ENCODE measurements around the gene RNGTT. TPM values are rescaled to one million over a fixed set of nuclear protein-coding genes. Genes with fewer than 3 reads are reported as not detected.
A peak's percentile ranks its signal among the peaks of the same experiment; 100 is the strongest.

RNGTT gene
- total and polyA plus RNA-seq, 7 donors = 3.0 to 14.7 (median 10.0) TPM

DNA sequence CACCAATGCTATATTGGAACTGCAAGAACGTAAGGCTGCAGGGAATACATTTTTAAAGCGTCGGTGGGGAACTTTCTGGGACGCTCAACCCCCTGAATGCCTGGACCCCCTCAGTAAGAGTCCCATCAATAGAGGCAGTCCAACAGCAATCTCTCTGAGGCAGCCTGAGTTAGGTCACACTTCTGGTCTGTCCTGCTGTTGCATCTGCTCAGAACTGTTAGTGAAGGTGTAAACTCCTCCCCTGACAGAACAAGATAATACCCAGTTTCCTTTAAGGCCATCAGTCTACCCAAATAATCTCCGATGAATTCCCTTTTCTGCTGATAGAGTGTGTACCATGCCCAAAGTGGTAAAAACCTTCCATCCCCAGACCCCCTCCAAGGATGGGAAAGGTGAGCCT lies 1.1 kb upstream of the RNGTT start:
- TF ChIP-seq POLR2A (IDR thresholded peaks at IDR 0.05) = no peak
- TF ChIP-seq EP300 (IDR thresholded peaks at IDR 0.05) = no peak
- no peak for TF ChIP-seq POLR2AphosphoS5 (IDR thresholded peaks at IDR 0.05)
- TF ChIP-seq, protein P1, sequence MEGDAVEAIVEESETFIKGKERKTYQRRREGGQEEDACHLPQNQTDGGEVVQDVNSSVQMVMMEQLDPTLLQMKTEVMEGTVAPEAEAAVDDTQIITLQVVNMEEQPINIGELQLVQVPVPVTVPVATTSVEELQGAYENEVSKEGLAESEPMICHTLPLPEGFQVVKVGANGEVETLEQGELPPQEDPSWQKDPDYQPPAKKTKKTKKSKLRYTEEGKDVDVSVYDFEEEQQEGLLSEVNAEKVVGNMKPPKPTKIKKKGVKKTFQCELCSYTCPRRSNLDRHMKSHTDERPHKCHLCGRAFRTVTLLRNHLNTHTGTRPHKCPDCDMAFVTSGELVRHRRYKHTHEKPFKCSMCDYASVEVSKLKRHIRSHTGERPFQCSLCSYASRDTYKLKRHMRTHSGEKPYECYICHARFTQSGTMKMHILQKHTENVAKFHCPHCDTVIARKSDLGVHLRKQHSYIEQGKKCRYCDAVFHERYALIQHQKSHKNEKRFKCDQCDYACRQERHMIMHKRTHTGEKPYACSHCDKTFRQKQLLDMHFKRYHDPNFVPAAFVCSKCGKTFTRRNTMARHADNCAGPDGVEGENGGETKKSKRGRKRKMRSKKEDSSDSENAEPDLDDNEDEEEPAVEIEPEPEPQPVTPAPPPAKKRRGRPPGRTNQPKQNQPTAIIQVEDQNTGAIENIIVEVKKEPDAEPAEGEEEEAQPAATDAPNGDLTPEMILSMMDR (IDR thresholded peaks at IDR 0.05) = no peak
- DNase-seq = no peak
- peaks cover 0 to 26% (median 21%) of the 10 kb centered on the region in 4 donors for H3K4me1 ChIP-seq
- no peaks in the 10 kb centered on the region for H3K36me3 ChIP-seq
- H3K4me3 ChIP-seq = peak overlapping the region; percentile 87 to 93 (median 90)
- H3K9me3 ChIP-seq = no peaks in the 10 kb centered on the region
- peak overlapping the region in 3 of 4 donors; percentile 87 to 89 (median 87) for H3K27ac ChIP-seq
- 72 to 87% methylated on average over 5 of the region's 5 CpGs for WGBS, 2 donors
- intact Hi-C loops (cut with DNase I) = loop anchor here (1.0 to 5.0 kb wide), 4 partner anchors 73 to 863 kb away; partner anchors contain the start of genes CASP8AP2 and RRAGD
- H3K27me3 ChIP-seq = no peaks in the 10 kb centered on the region

DNA sequence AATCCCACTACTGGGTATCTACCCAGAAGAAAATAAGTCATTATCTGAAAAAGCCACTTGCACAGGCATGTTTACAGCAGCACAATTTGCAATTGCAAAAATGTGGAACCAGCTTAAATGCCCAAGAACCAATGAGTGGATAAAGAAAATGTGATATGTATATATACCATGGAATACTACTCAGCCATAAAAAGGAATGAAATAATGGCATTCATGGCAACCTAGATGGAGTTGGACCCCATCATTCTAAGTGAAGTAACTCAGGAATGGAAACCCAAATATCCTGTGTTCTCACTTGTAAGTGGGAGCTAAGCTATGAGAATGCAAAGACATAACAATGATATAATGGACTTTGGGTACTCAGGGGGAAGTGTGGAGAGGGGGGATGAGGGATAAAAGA lies 4.6 kb downstream of the RNGTT start:
- Histone ChIP-seq H3K27ac (no peak overlapping the region), H3K36me3 (no peaks in the 10 kb centered on the region), H3K4me1 (peaks cover 0 to 15% (median 12%) of the 10 kb centered on the region in 4 donors), H3K9me3 (no peaks in the 10 kb centered on the region), H3K27me3 (no peaks in the 10 kb centered on the region), H3K4me3 (no peak overlapping the region)
- no peak for DNase-seq
- TF ChIP-seq, protein P1 (IDR thresholded peaks at IDR 0.05) = no peak
- TF ChIP-seq EP300 (IDR thresholded peaks at IDR 0.05) (no peak), POLR2AphosphoS5 (IDR thresholded peaks at IDR 0.05) (no peak), POLR2A (IDR thresholded peaks at IDR 0.05) (no peak)
- intact Hi-C loops (cut with DNase I) = no loop called here

DNA sequence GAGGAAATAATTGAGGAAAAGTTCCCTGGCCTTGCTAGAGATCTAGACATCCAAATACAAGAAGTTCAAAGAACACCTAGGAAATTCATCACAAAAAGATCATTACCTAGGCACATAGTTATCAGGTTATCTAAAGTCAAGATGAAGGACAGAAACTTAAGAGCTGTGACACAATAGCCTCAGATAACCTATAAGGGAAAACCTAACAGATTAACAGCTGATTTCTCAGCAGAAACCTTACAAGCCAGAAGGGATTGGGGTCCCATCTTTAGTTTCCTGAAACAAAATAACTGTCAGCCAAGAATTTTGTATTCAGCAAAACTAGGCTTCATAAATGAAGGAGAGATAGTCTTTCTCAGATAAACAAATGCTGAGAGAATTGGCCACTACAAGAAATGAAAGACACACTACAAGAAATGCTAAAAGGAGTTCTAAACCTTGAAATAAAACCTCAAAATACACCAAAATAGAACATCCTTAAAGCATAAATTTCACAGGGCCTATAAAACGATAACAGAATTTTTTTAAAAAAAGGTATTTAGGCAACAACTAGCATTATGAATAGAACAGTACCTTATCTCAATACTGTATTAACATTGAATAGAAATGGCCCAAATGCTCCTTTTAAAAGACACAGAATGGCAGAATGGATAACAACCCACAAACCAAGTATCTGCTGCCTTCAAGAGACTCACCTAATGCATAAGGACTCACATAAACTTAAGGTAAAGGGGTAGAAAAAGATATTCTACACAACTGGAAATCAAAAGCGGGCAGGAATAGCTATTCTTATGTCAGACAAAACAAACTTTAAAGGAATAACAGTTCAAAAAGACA lies 9.7 kb downstream of the RNGTT start:
- H3K9me3 ChIP-seq = peaks cover 0 to 7% (median 2%) of the 10 kb centered on the region in 4 donors
- DNase-seq = no peak
- no peaks in the 10 kb centered on the region for H3K4me1 ChIP-seq
- H3K27ac ChIP-seq = no peak overlapping the region
- intact Hi-C loops (cut with DNase I) = no loop called here
- WGBS, 2 donors = 95 to 99% methylated on average over 2 of the region's 2 CpGs
- H3K27me3 ChIP-seq = no peaks in the 10 kb centered on the region
- no peak overlapping the region for H3K4me3 ChIP-seq
- TF ChIP-seq POLR2AphosphoS5 (IDR thresholded peaks at IDR 0.05) (no peak), EP300 (IDR thresholded peaks at IDR 0.05) (no peak), POLR2A (IDR thresholded peaks at IDR 0.05) (no peak)
- TF ChIP-seq, protein P1 (IDR thresholded peaks at IDR 0.05) = no peak
- H3K36me3 ChIP-seq = no peaks in the 10 kb centered on the region

DNA sequence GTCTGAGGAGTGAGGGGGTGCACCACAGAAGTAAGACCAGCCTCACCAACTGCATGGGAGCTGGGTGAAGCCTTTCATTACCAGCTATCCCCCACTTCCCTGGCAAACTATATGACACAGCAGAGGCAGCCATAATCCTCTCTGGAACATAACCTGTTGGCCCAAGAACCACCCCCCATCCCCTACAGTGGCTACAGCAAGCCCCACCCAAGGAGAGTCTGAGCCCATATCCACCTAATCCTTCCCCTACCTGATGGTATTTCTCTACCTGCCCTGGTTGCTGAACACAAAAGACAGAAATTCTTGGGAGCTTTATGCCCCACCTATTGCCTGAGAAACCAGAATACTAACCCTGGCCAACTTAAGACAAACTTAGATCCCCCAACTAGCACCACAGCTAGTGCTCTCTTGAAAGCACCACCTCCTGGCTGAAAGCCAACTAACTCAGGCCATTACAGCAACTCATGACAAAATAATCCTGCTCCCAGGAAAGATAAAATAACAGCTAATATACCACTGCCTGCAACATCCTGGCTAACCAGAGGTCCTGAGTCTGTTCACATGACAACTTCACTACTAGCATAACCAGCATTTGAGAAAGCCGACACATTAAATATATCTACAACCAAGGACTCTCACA lies 11.2 kb downstream of the RNGTT start:
- Histone ChIP-seq H3K9me3 (peaks cover 0 to 7% (median 2%) of the 10 kb centered on the region in 4 donors), H3K27me3 (no peaks in the 10 kb centered on the region), H3K4me3 (no peak overlapping the region), H3K4me1 (no peaks in the 10 kb centered on the region), H3K36me3 (no peaks in the 10 kb centered on the region), H3K27ac (no peak overlapping the region)
- no peak for DNase-seq
- WGBS, 2 donors = 96 to 99% methylated on average over 1 of the region's 1 CpG
- intact Hi-C loops (cut with DNase I) = no loop called here
- TF ChIP-seq, protein P1 (IDR thresholded peaks at IDR 0.05) = no peak
- TF ChIP-seq POLR2AphosphoS5 (IDR thresholded peaks at IDR 0.05) = no peak
- no peak for TF ChIP-seq EP300 (IDR thresholded peaks at IDR 0.05)
- no peak for TF ChIP-seq POLR2A (IDR thresholded peaks at IDR 0.05)
